H9 (cell line): ENCODE data around the gene TRIO. TPM values are rescaled to one million over a fixed set of nuclear protein-coding genes. Genes with fewer than 3 reads are reported as not detected.

Source experiments
- DNase-seq: peaks from one replicate; pipeline ENCODE4 v3.0.0-alpha.2; 2017
- H2AFZ ChIP-seq: one replicate; pipeline ENCODE4 v1.6.1; 2013; ENCODE audit warnings: mild to moderate bottlenecking, low read length, control low read depth, moderate library complexity
- H2AK5ac ChIP-seq: 2 replicates; pipeline ENCODE4 v1.6.1; 2013; ENCODE audit warnings: low read length, control low read depth, mixed read lengths; ENCODE audit not compliant: insufficient read length
- H2BK120ac ChIP-seq: one replicate; pipeline ENCODE4 v1.6.1; 2013; ENCODE audit warnings: low read depth, mild to moderate bottlenecking, low read length, control low read depth, inconsistent platforms; ENCODE audit not compliant: poor library complexity, severe bottlenecking
- H2BK12ac ChIP-seq: 2 replicates; pipeline ENCODE4 v1.6.1; 2013; ENCODE audit warnings: low read length, control low read depth, mixed read lengths, low read depth; ENCODE audit not compliant: insufficient read length
- H2BK15ac ChIP-seq: 2 replicates; pipeline ENCODE4 v1.6.1; 2013; ENCODE audit warnings: low read depth, low read length, control low read depth
- H2BK20ac ChIP-seq: one replicate; pipeline ENCODE4 v1.6.1; 2013; ENCODE audit warnings: low read depth, mild to moderate bottlenecking, low read length, control low read depth, inconsistent platforms; ENCODE audit not compliant: poor library complexity, severe bottlenecking
- H2BK5ac ChIP-seq: 2 replicates; pipeline ENCODE4 v1.6.1; 2013; ENCODE audit warnings: low read length, control low read depth, mixed read lengths; ENCODE audit not compliant: insufficient read length
- H3K14ac ChIP-seq: 2 replicates; pipeline ENCODE4 v1.6.1; 2013; ENCODE audit warnings: low read length, control low read depth; ENCODE audit not compliant: insufficient read depth
- H3K18ac ChIP-seq: 2 replicates; pipeline ENCODE4 v1.6.1; 2013; ENCODE audit warnings: low read depth, mild to moderate bottlenecking, mixed read lengths, low read length, control low read depth; ENCODE audit not compliant: insufficient read length
- H3K23ac ChIP-seq: 2 replicates; pipeline ENCODE4 v1.6.1; 2013; ENCODE audit warnings: low read length, control low read depth, mixed read lengths, low read depth; ENCODE audit not compliant: insufficient read length
- H3K23me2 ChIP-seq: 2 replicates; pipeline ENCODE4 v1.6.1; 2013; ENCODE audit warnings: low read depth, mild to moderate bottlenecking, mixed read lengths, low read length, control low read depth; ENCODE audit not compliant: insufficient read length, poor library complexity, severe bottlenecking
- H3K27ac ChIP-seq: 2 replicates; pipeline ENCODE4 v1.5.1; 2013; ENCODE audit warnings: low read length, control low read depth, mixed read lengths, low read depth; ENCODE audit not compliant: insufficient read length
- H3K27me3 ChIP-seq: 2 replicates; pipeline ENCODE4 v1.6.1; 2013; ENCODE audit warnings: low read length, control low read depth, inconsistent platforms; ENCODE audit not compliant: insufficient read depth
- H3K4ac ChIP-seq: 2 replicates; pipeline ENCODE4 v1.6.1; 2013; ENCODE audit warnings: low read depth, mild to moderate bottlenecking, control low read depth, inconsistent platforms, low read length, moderate library complexity
- H3K4me1 ChIP-seq: 2 replicates; pipeline ENCODE4 v1.6.1; 2013; ENCODE audit warnings: low read length, control low read depth, inconsistent platforms; ENCODE audit not compliant: insufficient read depth
- H3K4me2 ChIP-seq: 2 replicates; pipeline ENCODE4 v1.6.1; 2013; ENCODE audit warnings: low read length, control low read depth, mixed read lengths; ENCODE audit not compliant: insufficient read length, insufficient read depth
- H3K56ac ChIP-seq: 2 replicates; pipeline ENCODE4 v1.6.1; 2013; ENCODE audit warnings: low read depth, mild to moderate bottlenecking, mixed read lengths, low read length, control low read depth; ENCODE audit not compliant: insufficient read length
- H3K79me1 ChIP-seq: 2 replicates; pipeline ENCODE4 v1.6.1; 2013; ENCODE audit warnings: low read depth, mild to moderate bottlenecking, moderate library complexity, low read length, control low read depth, inconsistent platforms; ENCODE audit not compliant: insufficient read depth, poor library complexity, severe bottlenecking
- H3K79me2 ChIP-seq: 2 replicates; pipeline ENCODE4 v1.6.1; 2013; ENCODE audit warnings: low read length, control low read depth, inconsistent platforms; ENCODE audit not compliant: insufficient read depth
- H3K9ac ChIP-seq: 2 replicates; pipeline ENCODE4 v1.6.1; 2013; ENCODE audit warnings: low read length, control low read depth, mixed read lengths; ENCODE audit not compliant: insufficient read length; ENCODE audit errors: extremely low read depth
- H3K9me3 ChIP-seq: one replicate; pipeline ENCODE4 v1.6.1; 2013; ENCODE audit warnings: low read depth, low read length, inconsistent platforms; ENCODE audit not compliant: control insufficient read depth
- H3T11ph ChIP-seq: one replicate; pipeline ENCODE4 v1.6.1; 2013; ENCODE audit warnings: mild to moderate bottlenecking, low read length, control low read depth, inconsistent platforms
- H4K20me1 ChIP-seq: one replicate; pipeline ENCODE4 v1.6.1; 2013; ENCODE audit not compliant: control insufficient read depth, insufficient read length, insufficient read depth
- H4K5ac ChIP-seq: 2 replicates; pipeline ENCODE4 v1.6.1; 2013; ENCODE audit warnings: low read depth, mild to moderate bottlenecking, mixed read lengths, low read length, control low read depth; ENCODE audit not compliant: insufficient read length
- H4K8ac ChIP-seq: replicated peaks from 2 replicates; pipeline ENCODE4 v1.6.1; 2013; ENCODE audit warnings: low read length, control low read depth, mixed read lengths, low read depth; ENCODE audit not compliant: insufficient read length
- H4K91ac ChIP-seq: 2 replicates; pipeline ENCODE4 v1.6.1; 2013; ENCODE audit warnings: low read depth, mild to moderate bottlenecking, moderate library complexity, mixed read lengths, low read length, control low read depth; ENCODE audit not compliant: insufficient read length
- H3K27ac Mint-ChIP-seq, 3 experiments: 2 replicates in 2 of 3; 3 replicates in 1 of 3; pipeline ENCODE4 v1.8.0; 2020 to 2021; ENCODE audit warnings: mixed read lengths in 3 of 3, mild to moderate bottlenecking in 1 of 3, moderate library complexity in 1 of 3
- H3K27me3 Mint-ChIP-seq: 2 replicates; pipeline ENCODE4 v1.8.0; 2021; ENCODE audit warnings: low read depth, mild to moderate bottlenecking, moderate library complexity, mixed read lengths
- H3K36me3 Mint-ChIP-seq, 3 experiments: 2 replicates in 2 of 3; 3 replicates in 1 of 3; pipeline ENCODE4 v1.8.0; 2020 to 2021; ENCODE audit warnings: low read depth in 3 of 3, mixed read lengths in 3 of 3; ENCODE audit not compliant: insufficient read depth in 1 of 3
- H3K4me1 Mint-ChIP-seq, 2 experiments: 2 replicates each; pipeline ENCODE4 v1.8.0; 2020; ENCODE audit warnings: mixed read lengths in 2 of 2
- H3K4me3 Mint-ChIP-seq, 2 experiments: 2 replicates in 1 of 2; 3 replicates in 1 of 2; pipeline ENCODE4 v1.8.0; 2020 to 2021; ENCODE audit warnings: mild to moderate bottlenecking in 2 of 2, mixed read lengths in 2 of 2, moderate library complexity in 1 of 2
- H3K9me3 Mint-ChIP-seq, 2 experiments: 2 replicates in 1 of 2; 3 replicates in 1 of 2; pipeline ENCODE4 v1.8.0; 2020; ENCODE audit warnings: mild to moderate bottlenecking in 2 of 2, mixed read lengths in 2 of 2, moderate library complexity in 1 of 2
- WGBS: extraction: QIAGEN DNeasy Blood & Tissue Kit; methylation state at CpG from one replicate; pipeline ENCODE4 v1.1.7; 2013; ENCODE audit warnings: missing lambda C conversion rate, low lambda C conversion rate, mixed read lengths; ENCODE audit not compliant: insufficient read length; ENCODE audit errors: extremely low coverage; 5-methylcytosine and 5-hydroxymethylcytosine counted together
- total RNA-seq: library from RNA; stranded (reverse); gene quantifications from 2 replicates; pipeline ENCODE4 v1.2.1, GENCODE V29; 2021
- TF ChIP-seq, protein P1 (sequence below): fragments of 200-600 bp; sonication (generic); conservative IDR thresholded peaks from 3 replicates; pipeline ENCODE4 v1.8.0; 2021; ENCODE audit warnings: antibody characterized with exemption, mild to moderate bottlenecking

Gene TRIO
- total RNA-seq, 1 experiment from 2014 or later: 87.8 TPM

DNA sequence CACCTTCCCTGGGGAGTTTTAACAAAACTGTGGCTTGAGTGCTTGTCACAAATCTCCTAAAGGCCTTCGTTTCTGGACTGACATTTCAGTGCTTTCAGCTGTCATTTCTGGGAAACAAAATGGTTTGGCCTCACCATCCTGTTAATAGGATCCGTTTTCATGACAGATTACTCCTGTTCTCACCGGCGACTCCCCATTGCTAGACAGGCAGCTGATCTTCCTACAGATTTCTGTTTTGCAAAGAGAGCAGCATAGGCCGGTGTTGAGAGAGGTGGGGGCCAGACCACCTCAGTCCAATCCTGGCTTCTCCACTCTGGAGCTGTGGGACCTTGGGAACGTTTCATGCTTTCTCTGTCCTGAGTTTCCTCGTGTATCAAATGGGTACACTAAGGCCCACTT is 363.0 kb downstream of the TRIO start:
- H3K27ac ChIP-seq: no peak overlapping the region
- H3K56ac ChIP-seq: no peak overlapping the region
- H3K23me2 ChIP-seq: no peaks in the 10 kb centered on the region
- no peak overlapping the region for H3T11ph ChIP-seq
- H2AFZ ChIP-seq: no peak overlapping the region
- no peak overlapping the region for H3K9ac ChIP-seq
- TF ChIP-seq, protein P1, sequence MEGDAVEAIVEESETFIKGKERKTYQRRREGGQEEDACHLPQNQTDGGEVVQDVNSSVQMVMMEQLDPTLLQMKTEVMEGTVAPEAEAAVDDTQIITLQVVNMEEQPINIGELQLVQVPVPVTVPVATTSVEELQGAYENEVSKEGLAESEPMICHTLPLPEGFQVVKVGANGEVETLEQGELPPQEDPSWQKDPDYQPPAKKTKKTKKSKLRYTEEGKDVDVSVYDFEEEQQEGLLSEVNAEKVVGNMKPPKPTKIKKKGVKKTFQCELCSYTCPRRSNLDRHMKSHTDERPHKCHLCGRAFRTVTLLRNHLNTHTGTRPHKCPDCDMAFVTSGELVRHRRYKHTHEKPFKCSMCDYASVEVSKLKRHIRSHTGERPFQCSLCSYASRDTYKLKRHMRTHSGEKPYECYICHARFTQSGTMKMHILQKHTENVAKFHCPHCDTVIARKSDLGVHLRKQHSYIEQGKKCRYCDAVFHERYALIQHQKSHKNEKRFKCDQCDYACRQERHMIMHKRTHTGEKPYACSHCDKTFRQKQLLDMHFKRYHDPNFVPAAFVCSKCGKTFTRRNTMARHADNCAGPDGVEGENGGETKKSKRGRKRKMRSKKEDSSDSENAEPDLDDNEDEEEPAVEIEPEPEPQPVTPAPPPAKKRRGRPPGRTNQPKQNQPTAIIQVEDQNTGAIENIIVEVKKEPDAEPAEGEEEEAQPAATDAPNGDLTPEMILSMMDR: no peak
- Mint-ChIP-seq H3K27me3 (no peaks in the 10 kb centered on the region), H3K9me3 (no peaks in the 10 kb centered on the region), H3K36me3 (peaks cover 16 to 38% (median 31%) of the 10 kb centered on the region in 3 experiments; a peak in 6 of 7 replicates), H3K27ac (no peak overlapping the region), H3K4me1 (0 out of 4 replicates have a peak, but pooled peaks cover 0 to 2% of the 10 kb centered on the region in 2 experiments), H3K4me3 (no peak overlapping the region)
- H3K4me1 ChIP-seq: no peaks in the 10 kb centered on the region
- no CpG with 5 or more reads among the region's 7 CpGs for WGBS
- H4K91ac ChIP-seq: no peak overlapping the region
- H3K14ac ChIP-seq: no peak overlapping the region
- H3K18ac ChIP-seq: no peak overlapping the region
- no peaks in the 10 kb centered on the region for H3K79me1 ChIP-seq
- no peak overlapping the region for H3K23ac ChIP-seq
- H4K5ac ChIP-seq: no peak overlapping the region
- no peak overlapping the region for H2BK12ac ChIP-seq
- DNase-seq: no peak
- H4K8ac ChIP-seq: no peak overlapping the region
- H2BK15ac ChIP-seq: no peak overlapping the region
- no peaks in the 10 kb centered on the region for H3K27me3 ChIP-seq
- H3K4ac ChIP-seq: no peak overlapping the region
- no peaks in the 10 kb centered on the region for H3K9me3 ChIP-seq
- H2BK20ac ChIP-seq: no peak overlapping the region
- H2BK120ac ChIP-seq: no peak overlapping the region
- H4K20me1 ChIP-seq: no peaks in the 10 kb centered on the region
- H3K79me2 ChIP-seq: no peaks in the 10 kb centered on the region
- no peak overlapping the region for H2BK5ac ChIP-seq
- H2AK5ac ChIP-seq: no peak overlapping the region
- H3K4me2 ChIP-seq: no peak overlapping the region
